ENCODE results near the gene SI.
"Not testable (repeated sequence)": the region's sequence is repeated elsewhere in the genome, so short reads cannot be mapped to it uniquely, and the experiment has no call there.

Gene SI

GRCh38 chr3:164984947-164985346, 93.3 kb downstream of the SI start:
- no peaks in the 10 kb centered on the region for H4K20me1 ChIP-seq
- no peaks in the 10 kb centered on the region for H3K27me3 ChIP-seq
- H3K9me3 ChIP-seq = no peaks in the 10 kb centered on the region
- TF ChIP-seq Cebpa-rat (IDR thresholded peaks at IDR 0.05) = no peak
- H3K27ac ChIP-seq = no peak overlapping the region
- no peaks in the 10 kb centered on the region for H3K36me3 ChIP-seq
- no peak overlapping the region for H3K4me3 ChIP-seq
- no peak overlapping the region for H3K4me2 ChIP-seq
- H3K9ac ChIP-seq = no peak overlapping the region
- no peaks in the 10 kb centered on the region for H3K4me1 ChIP-seq

DNA sequence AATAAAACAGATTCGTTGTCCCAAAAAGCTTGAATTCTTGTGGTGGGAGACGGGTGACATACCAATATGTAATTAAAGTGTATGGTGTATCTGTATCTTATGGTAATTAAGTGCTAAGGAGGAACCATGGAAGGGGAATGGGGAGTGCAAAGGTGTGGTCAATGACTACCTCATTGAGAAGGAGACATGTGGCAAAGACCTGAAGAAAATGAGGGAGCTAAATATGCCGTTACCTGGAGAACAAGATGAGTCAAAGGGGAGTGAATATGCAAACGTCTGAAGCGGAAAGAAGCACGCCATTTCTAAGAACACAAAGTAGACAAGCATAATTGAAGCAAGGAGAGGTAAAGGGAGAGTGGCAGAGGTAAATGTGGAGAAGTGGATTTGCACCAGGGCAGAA, 115.7 kb downstream of the SI start:
- Histone ChIP-seq H3K4me2 (no peak overlapping the region), H4K20me1 (no peaks in the 10 kb centered on the region), H3K4me3 (no peak overlapping the region), H3K27ac (no peak overlapping the region), H3K4me1 (no peaks in the 10 kb centered on the region), H3K27me3 (no peaks in the 10 kb centered on the region), H3K36me3 (no peaks in the 10 kb centered on the region), H3K9me3 (no peaks in the 10 kb centered on the region), H3K9ac (no peak overlapping the region)
- no peak for TF ChIP-seq Cebpa-rat (IDR thresholded peaks at IDR 0.05)

DNA sequence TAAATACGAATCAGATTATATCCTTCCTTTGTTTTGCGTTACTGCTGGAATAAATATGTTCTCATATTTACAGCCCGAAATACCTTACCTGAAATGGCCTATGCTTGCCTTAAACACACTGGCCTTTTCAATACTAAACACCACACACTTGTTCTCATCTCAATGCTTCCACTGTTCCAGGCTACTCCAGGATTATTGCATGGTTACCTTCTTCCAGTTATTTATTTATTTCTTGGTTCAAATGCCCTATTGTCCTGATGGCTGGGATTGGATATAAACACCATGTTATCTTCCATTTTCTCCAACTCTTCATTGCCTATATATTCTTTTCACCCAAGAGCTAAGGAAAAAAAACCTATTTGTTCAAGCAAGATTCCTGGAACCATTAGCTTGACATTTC, 125.3 kb downstream of the SI start:
- Histone ChIP-seq H3K4me1 (no peaks in the 10 kb centered on the region), H3K4me3 (no peak overlapping the region), H3K27me3 (no peaks in the 10 kb centered on the region), H4K20me1 (no peaks in the 10 kb centered on the region), H3K4me2 (no peak overlapping the region), H3K9me3 (no peaks in the 10 kb centered on the region), H3K9ac (no peak overlapping the region), H3K27ac (no peak overlapping the region), H3K36me3 (no peaks in the 10 kb centered on the region)
- no peak for TF ChIP-seq Cebpa-rat (IDR thresholded peaks at IDR 0.05)

DNA sequence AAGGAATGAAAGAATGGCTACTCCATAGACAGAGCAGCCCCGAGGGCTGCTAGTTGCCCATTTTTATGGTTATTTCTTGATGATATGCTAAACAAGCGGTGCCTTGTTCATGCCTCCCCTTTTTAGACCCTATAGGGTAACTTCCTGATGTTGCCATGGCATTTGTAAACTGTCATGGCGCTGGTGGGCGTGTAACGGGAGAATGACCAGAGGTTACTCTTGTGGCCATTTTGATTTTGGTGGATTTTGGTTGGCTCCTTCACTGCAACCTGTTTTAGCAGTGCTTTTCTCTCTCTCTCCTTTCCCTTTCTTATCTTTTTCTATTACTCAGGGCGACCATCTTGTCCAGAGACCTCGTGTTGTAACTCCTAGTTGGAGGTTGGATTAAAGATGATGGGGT, 126.9 kb downstream of the SI start:
- not testable (repeated sequence) for H3K9me3 ChIP-seq, H3K4me2 ChIP-seq, H3K4me3 ChIP-seq, H3K4me1 ChIP-seq, H3K27me3 ChIP-seq, H3K27ac ChIP-seq, H3K36me3 ChIP-seq, H4K20me1 ChIP-seq, H3K9ac ChIP-seq

- Histone ChIP-seq H4K20me1 (no peaks in the 10 kb centered on the region), H3K36me3 (no peaks in the 10 kb centered on the region), H3K9me3 (peaks cover 5% of the 10 kb centered on the region), H3K4me2 (no peak overlapping the region), H3K4me1 (no peaks in the 10 kb centered on the region), H3K27me3 (no peaks in the 10 kb centered on the region), H3K4me3 (no peak overlapping the region), H3K27ac (no peak overlapping the region), H3K9ac (no peak overlapping the region)
- TF ChIP-seq Cebpa-rat (IDR thresholded peaks at IDR 0.05) = no peak
These were observed 137.6 kb downstream of the SI start for GRCh38 chr3:164940745-164941144.

DNA sequence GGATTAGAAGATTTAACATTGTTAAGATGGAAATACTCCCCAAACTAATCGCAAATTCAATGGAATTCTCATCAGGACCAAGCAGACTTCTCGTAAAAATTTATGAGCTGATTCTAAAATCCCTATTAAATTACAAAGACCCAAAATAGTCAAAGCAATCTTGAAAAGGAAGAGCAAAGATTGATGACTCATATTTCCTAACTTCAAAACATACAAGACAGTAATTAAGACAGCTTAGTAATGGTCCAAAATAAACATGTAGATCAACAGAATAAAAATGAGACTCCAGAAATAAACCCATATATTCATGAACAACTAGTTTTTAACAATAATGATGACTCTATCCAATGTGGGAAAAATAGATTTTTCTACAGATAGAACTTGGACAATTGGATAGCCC, 148.7 kb downstream of the SI start:
- Histone ChIP-seq H3K9ac (no peak overlapping the region), H4K20me1 (no peaks in the 10 kb centered on the region), H3K4me3 (no peak overlapping the region), H3K27ac (no peak overlapping the region), H3K4me2 (no peak overlapping the region), H3K9me3 (no peaks in the 10 kb centered on the region), H3K4me1 (no peaks in the 10 kb centered on the region), H3K36me3 (no peaks in the 10 kb centered on the region), H3K27me3 (no peaks in the 10 kb centered on the region)
- no peak for TF ChIP-seq Cebpa-rat (IDR thresholded peaks at IDR 0.05)
